ENCODE results near the gene UGT1A9.

GRCh38 chr2:233686928-233687327 is 15.2 kb downstream of the UGT1A9 start:
- TF ChIP-seq RAD21 (conservative IDR thresholded peaks at IDR 0.05) (no peak), TAF1 (IDR thresholded peaks at IDR 0.05; ENCODE audit: low read depth) (no peak)
- TF ChIP-seq, protein P1, sequence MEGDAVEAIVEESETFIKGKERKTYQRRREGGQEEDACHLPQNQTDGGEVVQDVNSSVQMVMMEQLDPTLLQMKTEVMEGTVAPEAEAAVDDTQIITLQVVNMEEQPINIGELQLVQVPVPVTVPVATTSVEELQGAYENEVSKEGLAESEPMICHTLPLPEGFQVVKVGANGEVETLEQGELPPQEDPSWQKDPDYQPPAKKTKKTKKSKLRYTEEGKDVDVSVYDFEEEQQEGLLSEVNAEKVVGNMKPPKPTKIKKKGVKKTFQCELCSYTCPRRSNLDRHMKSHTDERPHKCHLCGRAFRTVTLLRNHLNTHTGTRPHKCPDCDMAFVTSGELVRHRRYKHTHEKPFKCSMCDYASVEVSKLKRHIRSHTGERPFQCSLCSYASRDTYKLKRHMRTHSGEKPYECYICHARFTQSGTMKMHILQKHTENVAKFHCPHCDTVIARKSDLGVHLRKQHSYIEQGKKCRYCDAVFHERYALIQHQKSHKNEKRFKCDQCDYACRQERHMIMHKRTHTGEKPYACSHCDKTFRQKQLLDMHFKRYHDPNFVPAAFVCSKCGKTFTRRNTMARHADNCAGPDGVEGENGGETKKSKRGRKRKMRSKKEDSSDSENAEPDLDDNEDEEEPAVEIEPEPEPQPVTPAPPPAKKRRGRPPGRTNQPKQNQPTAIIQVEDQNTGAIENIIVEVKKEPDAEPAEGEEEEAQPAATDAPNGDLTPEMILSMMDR (IDR thresholded peaks at IDR 0.05; ENCODE audit: poor library complexity, severe bottlenecking), result no peak

All from neural cell (in vitro differentiated cells).